K562 (cell line): ENCODE data around the gene MITF. TPM values are rescaled to one million over a fixed set of nuclear protein-coding genes. Genes with fewer than 3 reads are reported as not detected.

Source experiments
- CBX1 ChIP-seq: sonication (generic); IDR thresholded peaks from 2 replicates; pipeline ENCODE4 v1.6.1; 2016; ENCODE audit warnings: antibody characterized with exemption, low read depth, mild to moderate bottlenecking
- ELF4 ChIP-seq: fragments of 450-650 bp; formaldehyde crosslinking; IDR thresholded peaks from 2 replicates; pipeline ENCODE4 v1.4.0; 2022; ENCODE audit warnings: missing genetic modification characterization
- FOXK2 ChIP-seq, 2 experiments: fragments of 450-650 bp; IDR thresholded peaks in 1 of 2; conservative IDR thresholded peaks in 1 of 2; 2 replicates each; pipeline ENCODE4 v1.6.1; 2016; ENCODE audit warnings: low read depth in 2 of 2, mild to moderate bottlenecking in 1 of 2
- GTF3C2 ChIP-seq: IDR thresholded peaks from 3 replicates; pipeline ENCODE4 v1.6.1; 2011; ENCODE audit warnings: borderline replicate concordance, mild to moderate bottlenecking, moderate library complexity; ENCODE audit not compliant: insufficient read length; ENCODE audit errors: extremely low read depth
- KLF6 ChIP-seq: fragments of 250-450 bp; sonication (Bioruptor Pico); IDR thresholded peaks from 2 replicates; pipeline ENCODE4 v1.4.0; 2020; ENCODE audit warnings: mild to moderate bottlenecking, moderate library complexity, borderline replicate concordance
- MED1 ChIP-seq: sonication (generic); formaldehyde crosslinking; IDR thresholded peaks from 2 replicates; pipeline ENCODE4 v1.8.1; 2023; ENCODE audit warnings: missing genetic modification reagents, borderline replicate concordance
- NCOA6 ChIP-seq: fragments of 450-650 bp; IDR thresholded peaks from 2 replicates; pipeline ENCODE4 v1.6.1; 2017; ENCODE audit warnings: mild to moderate bottlenecking
- NONO ChIP-seq, 2 experiments: fragments of 200-400 bp in 1 of 2; fragments of 450-650 bp in 1 of 2; formaldehyde crosslinking in 1 of 2; IDR thresholded peaks; 2 replicates each; pipeline ENCODE4 v1.6.1; 2017; ENCODE audit warnings: low read depth in 2 of 2, mild to moderate bottlenecking in 2 of 2, moderate library complexity in 2 of 2, low read length in 1 of 2
- PRMT5 ChIP-seq: sonication (generic); formaldehyde crosslinking; IDR thresholded peaks from 2 replicates; pipeline ENCODE4 v1.5.0; 2020; ENCODE audit warnings: missing genetic modification reagents
- PTBP1 ChIP-seq: fragments of 200-400 bp; formaldehyde crosslinking; IDR thresholded peaks from 2 replicates; pipeline ENCODE4 v1.6.1; 2017; ENCODE audit warnings: low read depth, low read length
- RHOXF2B ChIP-seq: fragments of 250-450 bp; sonication (Bioruptor Pico); conservative IDR thresholded peaks from 2 replicates; pipeline ENCODE4 v1.5.1; 2021
- SIX5 ChIP-seq, 2 experiments: IDR thresholded peaks; 2 replicates each; pipeline ENCODE4 v1.6.1; 2011; ENCODE audit warnings: low read length in 2 of 2, borderline replicate concordance in 1 of 2, low read depth in 1 of 2, mild to moderate bottlenecking in 1 of 2, moderate library complexity in 1 of 2; ENCODE audit not compliant: insufficient read depth in 1 of 2
- U2AF1 ChIP-seq: fragments of 200-400 bp; formaldehyde crosslinking; optimal IDR thresholded peaks from 2 replicates; pipeline ENCODE3; 2017; ENCODE audit warnings: mild to moderate bottlenecking, low read depth, low read length, moderate library complexity
- ZBTB11 ChIP-seq, 3 experiments: fragments of 200-800 bp in 1 of 3; fragments of 250-450 bp in 1 of 3; fragments of 450-650 bp in 1 of 3; sonication (Bioruptor Pico) in 1 of 3; sonication (Bioruptor generic) in 1 of 3; formaldehyde crosslinking in 1 of 3; IDR thresholded peaks; 2 replicates each; pipeline versions ENCODE4 v1.6.1 to v1.8.0; 2016 to 2022; ENCODE audit warnings: mild to moderate bottlenecking in 2 of 3, missing genetic modification characterization in 2 of 3, missing compliant biosample characterization in 1 of 3, moderate library complexity in 1 of 3
- ZNF217 ChIP-seq: sonication (generic); formaldehyde crosslinking; IDR thresholded peaks from 2 replicates; pipeline ENCODE4 v1.8.0; 2022; ENCODE audit warnings: mild to moderate bottlenecking, missing genetic modification reagents
- ZNF395 ChIP-seq: fragments of 200-800 bp; sonication (Bioruptor generic); IDR thresholded peaks from 2 replicates; pipeline ENCODE4 v1.6.1; 2017; ENCODE audit warnings: missing genetic modification characterization, missing compliant biosample characterization
- polyA plus RNA-seq, 8 experiments: library from polyadenylated mRNA; depleted of rRNA in 4 of 8; stranded (reverse) in 5 of 8; unstranded in 3 of 8; fragments of >200 nt; fragmentation: Nextera tagmentation in 2 of 8; fragmentation: Illumina TruSeq in 1 of 8; extraction: Ambion mirVana in 2 of 8; extraction: Trizol in 1 of 8; gene quantifications; 2 replicates each; pipeline versions ENCODE4 v1.2.1 to v1.2.3, GENCODE V29; 2011 to 2014; ENCODE audit warnings: inconsistent platforms in 1 of 8, missing spikeins in 1 of 8
- total RNA-seq, 7 experiments: library from RNA; depleted of rRNA in 6 of 7; stranded (reverse); fragments of >200 nt in 6 of 7; fragmentation: Illumina TruSeq in 2 of 7; extraction: Trizol in 2 of 7; gene quantifications; 2 replicates each; pipeline versions ENCODE4 v1.2.1 to v1.2.3, GENCODE V29; 2011 to 2021; ENCODE audit warnings: low replicate concordance in 1 of 7
- TF ChIP-seq, protein P1 (sequence below): sonication (generic); formaldehyde crosslinking; IDR thresholded peaks from 2 replicates; pipeline ENCODE4 v1.8.0; 2023; ENCODE audit warnings: mild to moderate bottlenecking, missing genetic modification reagents

Gene MITF
- total and polyA plus RNA-seq, 9 of the 15 experiments (the other 6 are each of a cell fraction or from before 2014, with no cell fraction given): 5.6 to 14.9 (median 11.1) TPM

DNA sequence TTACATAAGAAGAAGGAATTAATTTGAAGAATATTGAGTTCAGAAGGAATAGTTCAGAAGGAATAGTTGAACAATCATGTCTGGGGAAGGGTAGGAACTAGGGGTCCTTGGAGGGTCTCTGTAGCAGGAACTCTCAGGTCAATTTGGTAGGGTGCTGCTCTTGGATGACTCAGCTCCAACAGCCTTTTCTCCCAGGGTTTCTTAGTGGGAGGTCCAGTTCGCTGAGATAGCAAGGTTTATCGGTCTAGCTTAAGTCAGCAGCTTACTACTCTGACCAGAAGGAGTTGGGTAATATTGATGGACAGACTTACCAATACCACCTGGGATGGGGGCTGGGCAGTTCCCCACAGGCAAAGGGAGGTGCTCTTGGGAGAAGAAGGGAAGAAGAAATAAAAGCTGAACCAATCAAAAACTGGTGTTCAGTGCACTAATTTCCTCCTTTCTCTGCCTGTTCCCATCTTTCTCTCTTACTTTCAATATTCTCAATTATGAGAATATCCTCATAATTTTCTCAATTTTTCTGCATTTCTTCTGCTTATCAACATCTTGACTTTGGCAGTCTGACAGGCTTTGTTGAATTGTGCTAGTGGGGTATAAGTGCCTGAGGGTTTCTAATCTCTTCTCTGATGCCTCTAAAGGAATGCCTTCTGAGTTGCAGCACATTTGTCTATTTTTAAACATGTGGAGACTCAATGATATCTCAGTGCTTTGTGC is 14.4 kb upstream of the MITF start (continued):
- TF ChIP-seq MED1 (CRISPR knock-in tag): no peak
- peak in 1 of 3 experiments; percentile 36; a peak in 1 of 6 replicates for TF ChIP-seq ZBTB11 (CRISPR knock-in tag; IDR thresholded peaks at IDR 0.05)
- TF ChIP-seq, protein P1, sequence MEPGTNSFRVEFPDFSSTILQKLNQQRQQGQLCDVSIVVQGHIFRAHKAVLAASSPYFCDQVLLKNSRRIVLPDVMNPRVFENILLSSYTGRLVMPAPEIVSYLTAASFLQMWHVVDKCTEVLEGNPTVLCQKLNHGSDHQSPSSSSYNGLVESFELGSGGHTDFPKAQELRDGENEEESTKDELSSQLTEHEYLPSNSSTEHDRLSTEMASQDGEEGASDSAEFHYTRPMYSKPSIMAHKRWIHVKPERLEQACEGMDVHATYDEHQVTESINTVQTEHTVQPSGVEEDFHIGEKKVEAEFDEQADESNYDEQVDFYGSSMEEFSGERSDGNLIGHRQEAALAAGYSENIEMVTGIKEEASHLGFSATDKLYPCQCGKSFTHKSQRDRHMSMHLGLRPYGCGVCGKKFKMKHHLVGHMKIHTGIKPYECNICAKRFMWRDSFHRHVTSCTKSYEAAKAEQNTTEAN (CRISPR knock-in tag): no peak
- TF ChIP-seq NCOA6: no peak; the same call in 1 of the 2 replicates
- no peak for TF ChIP-seq PRMT5 (CRISPR knock-in tag)
- TF ChIP-seq FOXK2 (conservative IDR thresholded peaks at IDR 0.05 in 1 of 2, IDR thresholded peaks at IDR 0.05 in 1 of 2; ENCODE audit: low read depth in 2 of 2): no peak
- 0 out of 4 replicates have a peak, but pooled peaks of 1 of the 2 experiments have one; percentile 20 for TF ChIP-seq NONO (IDR thresholded peaks at IDR 0.05; ENCODE audit: low read depth in 2 of 2, low read length in 1 of 2)
- no peak for TF ChIP-seq CBX1
- no peak for TF ChIP-seq KLF6
- no peak for TF ChIP-seq U2AF1
- no peak for TF ChIP-seq PTBP1
- TF ChIP-seq SIX5 (IDR thresholded peaks at IDR 0.05; ENCODE audit: borderline replicate concordance in 1 of 2, insufficient read depth in 1 of 2, low read depth in 1 of 2, low read length in 2 of 2): no peak
- TF ChIP-seq ZNF217 (CRISPR knock-in tag): no peak
- TF ChIP-seq GTF3C2: no peak
- no peak for TF ChIP-seq ELF4 (CRISPR knock-in tag)
- no peak for TF ChIP-seq RHOXF2B (CRISPR knock-in tag)
- no peak for TF ChIP-seq ZNF395
